HCT116 (cell line): ENCODE measurements around the gene KCTD2. TPM values are rescaled to one million over a fixed set of nuclear protein-coding genes. Genes with fewer than 3 reads are reported as not detected.
A peak's percentile ranks its signal among the peaks of the same experiment; 100 is the strongest.

Experiments
- ATAC-seq: fragments of 200-7000 bp; cut with Tn5 transposase; 2 replicates; pipeline ENCODE4 v1.9.1; 2020; ENCODE audit warnings: mild to moderate bottlenecking, moderate library complexity
- BruUV-seq: library from RNA; stranded (reverse); fragments of 400-500 nt; replicated peaks from 2 replicates; lab custom pipeline; 2021; lab: Mats Ljungman, UMichigan
- CTCF ChIA-PET: fragments of 300-600 bp; sonication (Branson Sonifier 250); formaldehyde crosslinking; loops from one replicate; lab custom pipeline; 2021; ENCODE audit warnings: antibody characterized with exemption; lab: Charles Lee
- POLR2A ChIA-PET: fragments of 300-600, 350-600 bp; sonication (Branson Sonifier 250); formaldehyde crosslinking; loops from one replicate; lab custom pipeline; 2021; ENCODE audit warnings: antibody characterized with exemption; lab: Charles Lee
- RAD21 ChIA-PET, 2 experiments: fragments of 300-600 bp; sonication (Branson Sonifier 250); formaldehyde crosslinking; loops; one replicate each; lab custom pipeline; 2023; ENCODE audit warnings: low total read pairs in 2 of 2; ENCODE audit not compliant: uncharacterized antibody in 2 of 2, unreplicated experiment in 2 of 2, low non-redundant PET in 1 of 2; lab: Charles Lee
- DNase-seq: peaks from one replicate; pipeline ENCODE4 v3.0.0-alpha.2; 2010; ENCODE audit warnings: low read depth, low spot score
- H2AFZ ChIP-seq: fragments of 200-600 bp; shearing (Covaris generic), sonication (generic); 2 replicates; pipeline ENCODE4 v1.6.1; 2017; ENCODE audit warnings: low read depth, mixed run types, mixed read lengths, antibody characterized with exemption, low read length; ENCODE audit not compliant: poor library complexity, severe bottlenecking
- H3K27ac ChIP-seq: 2 replicates; pipeline ENCODE4 v1.5.1; 2012; ENCODE audit warnings: low read depth, low read length
- H3K27me3 ChIP-seq: fragments of 200-600 bp; sonication (generic); 2 replicates; pipeline ENCODE4 v1.6.1; 2016; ENCODE audit warnings: mixed run types, low read length, mixed read lengths; ENCODE audit not compliant: insufficient read depth
- H3K36me3 ChIP-seq, 2 experiments: fragments of 200-500 bp in 1 of 2; fragments of 200-600 bp in 1 of 2; sonication (Bioruptor generic) in 1 of 2; sonication (generic) in 1 of 2; 2 replicates each; pipeline versions ENCODE4 v1.5.1 to v1.6.1; 2014 to 2016; ENCODE audit warnings: low read length in 2 of 2, inconsistent platforms in 1 of 2, mixed read lengths in 1 of 2, mixed run types in 1 of 2; ENCODE audit not compliant: insufficient read depth in 2 of 2, control insufficient read depth in 1 of 2
- H3K4me1 ChIP-seq, 2 experiments: fragments of 200-600 bp in 1 of 2; sonication (generic) in 1 of 2; 2 replicates each; pipeline versions ENCODE4 v1.5.1 to v1.6.1; 2012 to 2017; ENCODE audit warnings: low read length in 2 of 2, inconsistent platforms in 1 of 2, mild to moderate bottlenecking in 1 of 2, mixed read lengths in 1 of 2, mixed run types in 1 of 2, moderate library complexity in 1 of 2; ENCODE audit not compliant: insufficient read depth in 2 of 2, control insufficient read depth in 1 of 2
- H3K4me2 ChIP-seq: fragments of 200-600 bp; sonication (generic); 2 replicates; pipeline ENCODE4 v1.6.1; 2017; ENCODE audit warnings: mixed run types, low read length, mixed read lengths
- H3K4me3 ChIP-seq, 2 experiments: fragments of 200-600 bp in 1 of 2; sonication (generic) in 1 of 2; replicated peaks in 1 of 2; 2 replicates each; pipeline ENCODE4 v1.5.1; 2011 to 2016; ENCODE audit warnings: low read length in 2 of 2, control low read depth in 1 of 2, low read depth in 1 of 2, mild to moderate bottlenecking in 1 of 2, mixed read lengths in 1 of 2, mixed run types in 1 of 2
- H3K79me2 ChIP-seq: fragments of 200-600 bp; sonication (generic); 2 replicates; pipeline ENCODE4 v1.6.1; 2017; ENCODE audit warnings: mild to moderate bottlenecking, mixed run types, low read length, moderate library complexity, mixed read lengths; ENCODE audit not compliant: insufficient read depth
- H3K9ac ChIP-seq: fragments of 200-600 bp; sonication (generic); 2 replicates; pipeline ENCODE4 v1.6.1; 2016; ENCODE audit warnings: low read length, mixed read lengths
- H3K9me2 ChIP-seq: fragments of 200-600 bp; sonication (generic), shearing (Covaris generic); 2 replicates; pipeline ENCODE4 v1.6.1; 2017; ENCODE audit warnings: mixed run types, mild to moderate bottlenecking, moderate library complexity; ENCODE audit not compliant: insufficient read depth
- H3K9me3 ChIP-seq, 2 experiments: fragments of 200-500 bp in 1 of 2; fragments of 200-600 bp in 1 of 2; sonication (Bioruptor generic) in 1 of 2; sonication (generic) in 1 of 2; 2 replicates each; pipeline ENCODE4 v1.6.1; 2014 to 2017; ENCODE audit warnings: low read length in 2 of 2, mixed read lengths in 2 of 2, inconsistent platforms in 1 of 2, low read depth in 1 of 2, mild to moderate bottlenecking in 1 of 2, mixed run types in 1 of 2, moderate library complexity in 1 of 2; ENCODE audit not compliant: control insufficient read depth in 1 of 2, insufficient read depth in 1 of 2
- H4K20me1 ChIP-seq: fragments of 200-600 bp; sonication (generic), shearing (Covaris generic); 2 replicates; pipeline ENCODE4 v1.6.1; 2017; ENCODE audit warnings: mixed run types, mild to moderate bottlenecking, moderate library complexity; ENCODE audit not compliant: insufficient read depth
- CTCF ChIP-seq, 3 experiments: fragments of 200-600 bp in 1 of 3; sonication (generic) in 1 of 3; IDR thresholded peaks in 2 of 3; conservative IDR thresholded peaks in 1 of 3; 2 replicates each; pipeline ENCODE4 v1.5.1; 2012 to 2017; ENCODE audit warnings: low read depth in 2 of 3, low read length in 2 of 3, antibody characterized with exemption in 1 of 3, borderline replicate concordance in 1 of 3, control low read depth in 1 of 3, mild to moderate bottlenecking in 1 of 3, mixed read lengths in 1 of 3, mixed run types in 1 of 3, moderate library complexity in 1 of 3; ENCODE audit not compliant: insufficient read depth in 1 of 3
- EZH2phosphoT487 ChIP-seq: fragments of 200-600 bp; IDR thresholded peaks from 2 replicates; pipeline ENCODE4 v1.6.1; 2018; ENCODE audit warnings: antibody characterized with exemption, borderline replicate concordance
- JUND ChIP-seq: IDR thresholded peaks from 2 replicates; pipeline ENCODE4 v1.6.1; 2012
- POLR2A ChIP-seq: IDR thresholded peaks from 2 replicates; pipeline ENCODE4 v1.7.0; 2011; ENCODE audit warnings: borderline replicate concordance; ENCODE audit not compliant: insufficient read depth, insufficient read length; ENCODE audit errors: extremely low read depth
- RAD21 ChIP-seq: IDR thresholded peaks from 2 replicates; pipeline ENCODE4 v1.6.1; 2012; ENCODE audit warnings: low read depth, mild to moderate bottlenecking
- ZFX ChIP-seq: fragments of 450-650 bp; IDR thresholded peaks from 2 replicates; pipeline ENCODE4 v1.6.1; 2017
- intact Hi-C: fragments of 100-400 bp; cut with micrococcal nuclease; formaldehyde crosslinking; loops from 2 replicates; pipeline ENCODE4 v1.10.0; 2022
- total RNA-seq: library from RNA; stranded (reverse); gene quantifications from one replicate; pipeline ENCODE4 v1.2.1, GENCODE V29; 2021; ENCODE audit not compliant: unreplicated experiment
- TF ChIP-seq, protein P1 (sequence below): IDR thresholded peaks from 2 replicates; pipeline ENCODE4 v1.6.1; 2012

Gene KCTD2
- total RNA-seq, 1 experiment from 2014 or later, result 23.3 TPM

DNA sequence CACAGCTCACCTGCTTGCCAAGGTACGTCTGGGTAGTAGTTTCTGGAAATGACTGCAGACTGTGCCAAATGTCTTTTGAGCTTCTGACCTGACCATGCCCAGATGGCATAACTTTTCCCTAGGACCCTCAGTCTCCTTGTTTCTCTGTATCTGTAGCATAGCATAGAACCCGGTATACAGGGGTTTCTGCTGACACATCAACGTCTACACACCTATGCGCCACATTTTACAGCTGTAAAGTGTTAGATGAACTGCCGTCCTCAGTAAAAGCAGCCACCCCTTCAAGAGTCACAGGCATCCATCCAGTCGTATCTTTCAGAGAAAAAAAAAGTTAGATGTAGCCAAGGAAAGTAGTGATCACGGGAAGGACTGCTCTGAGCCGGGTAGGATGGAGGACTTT is 17.4 kb downstream of the KCTD2 start:
- no peaks in the 10 kb centered on the region for H3K79me2 ChIP-seq
- peaks cover 24 to 41% of the 10 kb centered on the region in 2 experiments; a peak in 3 of 4 replicates for H3K36me3 ChIP-seq
- ChIA-PET RAD21 (no interaction called here), CTCF (interaction anchor here (0.5 to 1.1 kb wide), 4 partner anchors 17 to 127 kb away, joined by 3 to 4 read pairs (median 3); partner anchors contain the start of gene ARMC7), POLR2A (no interaction called here)
- no peaks in the 10 kb centered on the region for H4K20me1 ChIP-seq
- H3K4me2 ChIP-seq, result no peak overlapping the region
- no peaks in the 10 kb centered on the region; a peak in 1 of 4 replicates for H3K4me1 ChIP-seq
- H3K9me3 ChIP-seq, result no peaks in the 10 kb centered on the region
- TF ChIP-seq, protein P1, sequence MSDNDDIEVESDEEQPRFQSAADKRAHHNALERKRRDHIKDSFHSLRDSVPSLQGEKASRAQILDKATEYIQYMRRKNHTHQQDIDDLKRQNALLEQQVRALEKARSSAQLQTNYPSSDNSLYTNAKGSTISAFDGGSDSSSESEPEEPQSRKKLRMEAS, result no peak
- TF ChIP-seq RAD21, result no peak
- TF ChIP-seq JUND, result no peak
- TF ChIP-seq POLR2A, result no peak
- TF ChIP-seq EZH2phosphoT487, result no peak
- H3K9ac ChIP-seq, result no peak overlapping the region
- ATAC-seq, result no peak
- intact Hi-C loops, result no loop called here
- no TSS peak for BruUV-seq
- no peaks in the 10 kb centered on the region for H3K27me3 ChIP-seq
- no peak overlapping the region for H3K27ac ChIP-seq
- no peak overlapping the region for H2AFZ ChIP-seq
- DNase-seq, result no peak
- no peak overlapping the region for H3K4me3 ChIP-seq
- no peaks in the 10 kb centered on the region for H3K9me2 ChIP-seq

- Histone ChIP-seq H3K4me2 (no peak overlapping the region), H3K79me2 (no peaks in the 10 kb centered on the region), H3K27me3 (no peaks in the 10 kb centered on the region), H3K4me1 (peaks cover 4 to 5% of the 10 kb centered on the region in 2 experiments; a peak in 3 of 4 replicates), H4K20me1 (no peaks in the 10 kb centered on the region), H3K27ac (no peak overlapping the region), H3K9me3 (no peaks in the 10 kb centered on the region), H2AFZ (no peak overlapping the region), H3K4me3 (no peak overlapping the region), H3K36me3 (peaks cover 21 to 35% of the 10 kb centered on the region in 2 experiments; a peak in 3 of 4 replicates), H3K9me2 (no peaks in the 10 kb centered on the region), H3K9ac (no peak overlapping the region)
- RAD21 ChIA-PET, result no interaction called here
- POLR2A ChIA-PET, result no interaction called here
- TF ChIP-seq CTCF (IDR thresholded peaks at IDR 0.05 in 2 of 3, conservative IDR thresholded peaks at IDR 0.05 in 1 of 3; ENCODE audit: borderline replicate concordance in 1 of 3, insufficient read depth in 1 of 3, low read depth in 2 of 3, low read length in 2 of 3) (peak in 2 of 3 experiments; percentile 13 to 23; a peak in 2 of 6 replicates), JUND (no peak), ZFX (0 out of 2 replicates have a peak, but pooled peaks have one; percentile 18), RAD21 (peak; percentile 33)
- CTCF ChIA-PET, result interaction anchor here (0.8 to 1.1 kb wide), 3 partner anchors 17 to 49 kb away, joined by 3 to 4 read pairs (median 3); partner anchors contain the start of gene ARMC7
- ATAC-seq (no peak), DNase-seq (no peak)
- no TSS peak for BruUV-seq
- intact Hi-C loops, result no loop called here
These were observed 18.0 kb downstream of the KCTD2 start for GRCh38 chr17:75064867-75065561.
